HG02678 (cell line): ENCODE data around the gene RNASE4.
"Not testable (repeated sequence)": the region's sequence is repeated elsewhere in the genome, so short reads cannot be mapped to it uniquely, and the experiment has no call there.

Experiments used
- ATAC-seq: cut with Tn5 transposase; IDR thresholded peaks from one replicate; pipeline ENCODE4 v1.9.1; 2021; ENCODE audit warnings: mild to moderate bottlenecking, moderate library complexity; ENCODE audit not compliant: unreplicated experiment

RNASE4 gene

GRCh38 chr14:20697273-20698017 lies 13.1 kb downstream of the RNASE4 start:
- ATAC-seq, result no peak

- ATAC-seq, result no peak
These were observed 13.6 kb downstream of the RNASE4 start for GRCh38 chr14:20698018-20698329.

GRCh38 chr14:20698934-20699333 lies 14.6 kb downstream of the RNASE4 start:
- no peak for ATAC-seq

GRCh38 chr14:20699931-20700330 lies 15.6 kb downstream of the RNASE4 start:
- no peak for ATAC-seq

- not testable (repeated sequence) for ATAC-seq
These were observed 16.6 kb downstream of the RNASE4 start for GRCh38 chr14:20700965-20701364.

- ATAC-seq, result no peak
These were observed 22.4 kb downstream of the RNASE4 start for GRCh38 chr14:20706657-20707355.

GRCh38 chr14:20707622-20708021 lies 23.3 kb downstream of the RNASE4 start:
- no peak for ATAC-seq

- ATAC-seq, result no peak
These were observed 26.9 kb downstream of the RNASE4 start for GRCh38 chr14:20711261-20711660.

- no peak for ATAC-seq
These were observed 27.3 kb downstream of the RNASE4 start for GRCh38 chr14:20711685-20712084.

GRCh38 chr14:20712904-20713303 lies 28.5 kb downstream of the RNASE4 start:
- ATAC-seq, result no peak

GRCh38 chr14:20714593-20715250 lies 30.4 kb downstream of the RNASE4 start:
- no peak for ATAC-seq

- ATAC-seq, result no peak
These were observed 35.4 kb downstream of the RNASE4 start for GRCh38 chr14:20719777-20720176.

- ATAC-seq, result no peak
These were observed 36.4 kb downstream of the RNASE4 start for GRCh38 chr14:20720741-20721140.

- ATAC-seq, result no peak
These were observed 37.7 kb downstream of the RNASE4 start for GRCh38 chr14:20722016-20722415.

- ATAC-seq, result no peak
These were observed 39.1 kb downstream of the RNASE4 start for GRCh38 chr14:20723488-20723887.

GRCh38 chr14:20726121-20726520 lies 41.8 kb downstream of the RNASE4 start:
- ATAC-seq, result not testable (repeated sequence)

GRCh38 chr14:20726531-20726930 lies 42.2 kb downstream of the RNASE4 start:
- no peak for ATAC-seq

- ATAC-seq, result no peak
These were observed 46.5 kb downstream of the RNASE4 start for GRCh38 chr14:20730891-20731290.

GRCh38 chr14:20732477-20732876 lies 48.1 kb downstream of the RNASE4 start:
- no peak for ATAC-seq

GRCh38 chr14:20732979-20733635 lies 48.7 kb downstream of the RNASE4 start:
- ATAC-seq, result no peak

- no peak for ATAC-seq
These were observed 49.5 kb downstream of the RNASE4 start for GRCh38 chr14:20733684-20734429.
